CD4-positive, alpha-beta T cell (primary cell): ENCODE results near the gene RAD51AP2. TPM values are rescaled to one million over a fixed set of nuclear protein-coding genes. Genes with fewer than 3 reads are reported as not detected.

Experiments
- ATAC-seq: fragments of 200-7000 bp; cut with Tn5 transposase; one replicate; pipeline ENCODE4 v1.10.0; 2022; ENCODE audit warnings: mild to moderate bottlenecking; ENCODE audit not compliant: poor library complexity
- CTCF ChIA-PET: fragments of 350-600 bp; sonication (Branson Sonifier 250); formaldehyde crosslinking; loops from one replicate; lab custom pipeline; 2021; ENCODE audit warnings: antibody characterized with exemption, inconsistent platforms; lab: Charles Lee
- POLR2A ChIA-PET: fragments of 350-600 bp; sonication (Branson Sonifier 250); formaldehyde crosslinking; loops from one replicate; lab custom pipeline; 2021; ENCODE audit warnings: antibody characterized with exemption, inconsistent platforms; lab: Charles Lee
- DNase-seq, 14 experiments: peaks; one replicate each; pipeline ENCODE4 v3.0.0-alpha.2; 2013 to 2020; ENCODE audit warnings: mixed read lengths in 2 of 14
- H3K27ac ChIP-seq, 2 donors: one replicate each; pipeline versions ENCODE4 v1.5.1 to v1.7.0; 2013; ENCODE audit warnings: low read length in 2 of 2, low read depth in 1 of 2, mild to moderate bottlenecking in 1 of 2
- H3K27me3 ChIP-seq, 2 experiments: 1 replicate in 1 of 2; 2 replicates in 1 of 2; pipeline versions ENCODE4 v1.6.1 to v1.7.0; 2013; ENCODE audit warnings: low read length in 2 of 2, control low read depth in 1 of 2, mild to moderate bottlenecking in 1 of 2, moderate library complexity in 1 of 2; ENCODE audit not compliant: insufficient read depth in 2 of 2, control insufficient read depth in 1 of 2
- H3K36me3 ChIP-seq: one replicate; pipeline ENCODE4 v1.6.1; 2013; ENCODE audit warnings: low read length, control low read depth; ENCODE audit not compliant: insufficient read depth
- H3K4me1 ChIP-seq: one replicate; pipeline ENCODE4 v1.6.1; 2013; ENCODE audit warnings: low read length, control low read depth; ENCODE audit not compliant: insufficient read depth
- H3K4me3 ChIP-seq: one replicate; pipeline ENCODE4 v1.5.1; 2013; ENCODE audit warnings: mild to moderate bottlenecking, low read length, moderate library complexity
- H3K9me3 ChIP-seq, 2 experiments: 1 replicate in 1 of 2; 2 replicates in 1 of 2; pipeline versions ENCODE4 v1.6.1 to v1.7.0; 2013; ENCODE audit warnings: low read length in 2 of 2, mild to moderate bottlenecking in 2 of 2, control low read depth in 1 of 2, moderate library complexity in 1 of 2; ENCODE audit not compliant: control insufficient read depth in 1 of 2, insufficient read depth in 1 of 2
- H3K27ac Mint-ChIP-seq: one replicate; pipeline ENCODE4 v1.8.0; 2020; ENCODE audit warnings: mixed read lengths
- H3K27me3 Mint-ChIP-seq: one replicate; pipeline ENCODE4 v1.8.0; 2021; ENCODE audit warnings: mixed read lengths
- H3K36me3 Mint-ChIP-seq: one replicate; pipeline ENCODE4 v1.8.0; 2021; ENCODE audit warnings: low read depth, mixed read lengths
- H3K4me1 Mint-ChIP-seq: one replicate; pipeline ENCODE4 v1.8.0; 2021; ENCODE audit warnings: low read depth, mixed read lengths
- H3K4me3 Mint-ChIP-seq: one replicate; pipeline ENCODE4 v1.8.0; 2020; ENCODE audit warnings: mild to moderate bottlenecking, mixed read lengths
- H3K9me3 Mint-ChIP-seq: one replicate; pipeline ENCODE4 v1.8.0; 2020; ENCODE audit warnings: mixed read lengths
- intact Hi-C, 2 experiments: fragments of 100-400 bp; cut with DNase I in 1 of 2; cut with micrococcal nuclease in 1 of 2; formaldehyde crosslinking; loops; one replicate each; pipeline versions ENCODE4 v1.15.1 to v1.9.0; 2023 to 2025; cut with DNase I, micrococcal nuclease
- total RNA-seq, 174 experiments: library from RNA in 2 of 174; stranded (reverse) in 2 of 174; gene quantifications; one replicate each; pipeline ENCODE4 v1.2.3 and lab custom pipeline; 2021 to 2026
- TF ChIP-seq, protein P1 (sequence below): fragments of 200-600 bp; IDR thresholded peaks from one replicate; pipeline ENCODE4 v1.8.0; 2022; ENCODE audit warnings: antibody characterized with exemption, mild to moderate bottlenecking

The RAD51AP2 gene
- total RNA-seq, 2 experiments from 2014 or later: not detected

- Mint-ChIP-seq H3K36me3 (no peaks in the 10 kb centered on the region), H3K27me3 (peaks cover under 1% of the 10 kb centered on the region), H3K9me3 (no peaks in the 10 kb centered on the region), H3K4me3 (no peak overlapping the region), H3K27ac (no peak overlapping the region), H3K4me1 (no peaks in the 10 kb centered on the region)
- Histone ChIP-seq H3K27ac (no peak overlapping the region), H3K27me3 (no peaks in the 10 kb centered on the region), H3K4me1 (no peaks in the 10 kb centered on the region), H3K4me3 (no peak overlapping the region), H3K9me3 (no peaks in the 10 kb centered on the region), H3K36me3 (no peaks in the 10 kb centered on the region)
- TF ChIP-seq, protein P1, sequence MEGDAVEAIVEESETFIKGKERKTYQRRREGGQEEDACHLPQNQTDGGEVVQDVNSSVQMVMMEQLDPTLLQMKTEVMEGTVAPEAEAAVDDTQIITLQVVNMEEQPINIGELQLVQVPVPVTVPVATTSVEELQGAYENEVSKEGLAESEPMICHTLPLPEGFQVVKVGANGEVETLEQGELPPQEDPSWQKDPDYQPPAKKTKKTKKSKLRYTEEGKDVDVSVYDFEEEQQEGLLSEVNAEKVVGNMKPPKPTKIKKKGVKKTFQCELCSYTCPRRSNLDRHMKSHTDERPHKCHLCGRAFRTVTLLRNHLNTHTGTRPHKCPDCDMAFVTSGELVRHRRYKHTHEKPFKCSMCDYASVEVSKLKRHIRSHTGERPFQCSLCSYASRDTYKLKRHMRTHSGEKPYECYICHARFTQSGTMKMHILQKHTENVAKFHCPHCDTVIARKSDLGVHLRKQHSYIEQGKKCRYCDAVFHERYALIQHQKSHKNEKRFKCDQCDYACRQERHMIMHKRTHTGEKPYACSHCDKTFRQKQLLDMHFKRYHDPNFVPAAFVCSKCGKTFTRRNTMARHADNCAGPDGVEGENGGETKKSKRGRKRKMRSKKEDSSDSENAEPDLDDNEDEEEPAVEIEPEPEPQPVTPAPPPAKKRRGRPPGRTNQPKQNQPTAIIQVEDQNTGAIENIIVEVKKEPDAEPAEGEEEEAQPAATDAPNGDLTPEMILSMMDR: no peak
- CTCF ChIA-PET: no interaction called here
- POLR2A ChIA-PET: no interaction called here
- DNase-seq: no peak
- no peak for ATAC-seq
- intact Hi-C loops: no loop called here
Measured at GRCh38 chr2:17558053-17558452, 39.8 kb upstream of the RAD51AP2 start.

GRCh38 chr2:17557596-17557995 is 39.4 kb upstream of the RAD51AP2 start:
- Mint-ChIP-seq H3K27me3 (peaks cover 5% of the 10 kb centered on the region), H3K27ac (no peak overlapping the region), H3K4me1 (no peaks in the 10 kb centered on the region), H3K4me3 (no peak overlapping the region), H3K9me3 (no peaks in the 10 kb centered on the region), H3K36me3 (no peaks in the 10 kb centered on the region)
- TF ChIP-seq, protein P1: no peak
- ChIA-PET CTCF (no interaction called here), POLR2A (no interaction called here)
- ATAC-seq (no peak), DNase-seq (no peak)
- Histone ChIP-seq H3K4me1 (no peaks in the 10 kb centered on the region), H3K9me3 (no peaks in the 10 kb centered on the region), H3K27me3 (no peaks in the 10 kb centered on the region), H3K27ac (no peak overlapping the region), H3K4me3 (no peak overlapping the region), H3K36me3 (no peaks in the 10 kb centered on the region)
- intact Hi-C loops: no loop called here

GRCh38 chr2:17555150-17555549 is 36.9 kb upstream of the RAD51AP2 start:
- Histone ChIP-seq H3K36me3 (no peaks in the 10 kb centered on the region), H3K27me3 (no peaks in the 10 kb centered on the region), H3K27ac (no peak overlapping the region), H3K9me3 (no peaks in the 10 kb centered on the region), H3K4me1 (no peaks in the 10 kb centered on the region), H3K4me3 (no peak overlapping the region)
- Mint-ChIP-seq H3K27ac (no peak overlapping the region), H3K36me3 (no peaks in the 10 kb centered on the region), H3K4me3 (no peak overlapping the region), H3K4me1 (no peaks in the 10 kb centered on the region), H3K27me3 (peaks cover 16% of the 10 kb centered on the region), H3K9me3 (no peaks in the 10 kb centered on the region)
- ChIA-PET CTCF (no interaction called here), POLR2A (no interaction called here)
- TF ChIP-seq, protein P1: no peak
- ATAC-seq (no peak), DNase-seq (no peak)
- intact Hi-C loops: no loop called here
